Mucosa of gallbladder (tissue), 1 donor: Measurements from ENCODE around the gene GJA1. TPM values are rescaled to one million over a fixed set of nuclear protein-coding genes. Genes with fewer than 3 reads are reported as not detected.

Experiments used
- DNase-seq: peaks from one replicate; pipeline ENCODE4 v3.0.0-alpha.2; 2020; ENCODE audit warnings: low spot score
- total RNA-seq: library from RNA; stranded (reverse); gene quantifications from one replicate; pipeline ENCODE4 v1.2.1, GENCODE V29; 2021
- donor health status: DM: no; HTN: no; CAD: no.

The GJA1 gene
- total RNA-seq, 1 donor from 2014 or later, result 109 TPM

- DNase-seq, result no peak
These were observed 47.3 kb downstream of the GJA1 start for GRCh38 chr6:121482751-121483150.

DNA sequence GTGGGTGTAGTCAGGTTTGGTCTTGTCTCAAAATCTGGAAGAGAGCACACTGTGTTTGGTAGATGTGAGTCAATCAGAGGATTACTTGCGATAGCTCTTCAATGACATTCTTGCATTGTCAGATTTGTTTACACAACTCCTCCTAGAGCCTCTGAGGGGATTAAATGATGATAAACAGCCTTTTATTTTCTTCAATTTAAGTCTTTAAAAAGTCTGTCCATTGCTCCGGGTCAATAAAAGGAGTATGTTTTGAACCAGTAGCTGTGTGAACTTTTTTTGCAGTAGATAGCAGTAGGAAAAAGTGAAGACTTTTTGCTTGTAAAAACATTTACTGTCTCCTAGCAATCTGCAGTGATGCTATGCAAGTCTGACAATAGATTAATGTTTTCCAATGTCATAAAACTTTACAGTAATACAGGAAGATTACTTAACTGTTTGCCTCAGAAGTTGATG is 49.9 kb downstream of the GJA1 start:
- no peak for DNase-seq

DNA sequence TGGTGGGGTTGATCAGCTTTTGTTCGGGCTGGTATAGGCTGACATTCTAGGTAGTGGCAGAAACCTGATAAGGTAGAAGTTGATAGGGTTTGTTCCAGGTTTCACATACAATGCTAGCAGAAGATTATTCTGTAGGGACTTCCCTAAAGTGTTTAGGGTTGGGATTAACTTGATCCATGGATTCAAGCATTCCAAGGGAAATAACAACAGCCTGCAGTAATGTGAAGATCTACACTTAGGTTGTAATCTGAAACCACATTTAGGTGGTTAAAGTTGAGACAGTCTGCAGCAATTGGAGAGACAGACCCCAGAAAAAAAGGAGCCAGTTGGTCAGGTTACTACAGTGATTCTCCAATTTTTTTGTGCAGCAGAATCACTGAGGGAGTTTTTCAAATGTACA is 56.1 kb downstream of the GJA1 start:
- no peak for DNase-seq

GRCh38 chr6:121492536-121492935 is 57.1 kb downstream of the GJA1 start:
- no peak for DNase-seq

GRCh38 chr6:121497970-121498375 is 62.5 kb downstream of the GJA1 start:
- no peak for DNase-seq

DNA sequence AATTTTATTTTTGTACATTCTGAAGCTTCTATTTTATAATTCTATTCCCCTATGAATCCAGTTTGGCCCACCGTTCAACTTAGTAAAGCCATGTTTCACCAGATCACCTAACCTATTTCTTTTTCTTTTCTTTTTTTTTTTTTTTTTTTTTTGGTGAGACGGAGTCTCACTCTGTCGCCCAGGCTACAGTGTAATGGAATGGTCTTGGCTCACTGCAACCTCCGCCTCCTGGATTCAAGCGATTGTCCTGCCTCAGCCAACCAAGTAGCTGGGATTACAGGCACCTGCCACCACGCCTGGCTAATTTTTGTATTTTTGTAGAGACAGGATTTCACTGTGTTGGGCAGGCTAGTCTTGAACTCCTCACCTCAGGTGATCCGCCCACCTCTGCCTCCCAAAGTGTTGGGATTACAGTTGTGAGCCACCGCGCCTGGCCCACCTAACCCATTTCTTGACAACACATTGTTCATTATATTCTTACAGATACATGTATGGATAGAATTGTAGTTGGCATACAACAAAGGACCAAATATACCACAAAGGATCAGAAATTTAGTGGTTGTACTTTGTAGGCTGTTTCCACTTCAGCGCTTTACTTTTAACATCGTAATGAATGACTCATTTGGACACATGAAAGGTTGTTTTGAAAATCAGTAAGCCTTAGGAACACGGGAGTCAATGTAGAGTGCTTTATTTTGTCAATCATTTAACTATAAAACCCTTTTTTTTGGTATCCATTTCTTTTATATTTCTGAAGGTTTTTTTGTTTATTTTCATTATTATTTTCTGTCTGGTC is 63.2 kb downstream of the GJA1 start:
- no peak for DNase-seq

Other genes starting within 250 kb of the GJA1 start
- 8.4 TPM for gene TBC1D32, start 101.2 kb upstream of the GJA1 start, total RNA-seq